CD4-positive, alpha-beta T cell (primary cell): Measurements from ENCODE around the gene HSF4. TPM values are rescaled to one million over a fixed set of nuclear protein-coding genes. Genes with fewer than 3 reads are reported as not detected.
A peak's percentile ranks its signal among the peaks of the same experiment; 100 is the strongest.

Experiments
- ATAC-seq: fragments of 200-7000 bp; cut with Tn5 transposase; one replicate; pipeline ENCODE4 v1.10.0; 2022; ENCODE audit warnings: mild to moderate bottlenecking; ENCODE audit not compliant: poor library complexity
- CTCF ChIA-PET: fragments of 350-600 bp; sonication (Branson Sonifier 250); formaldehyde crosslinking; loops from one replicate; lab custom pipeline; 2021; ENCODE audit warnings: antibody characterized with exemption, inconsistent platforms; lab: Charles Lee
- POLR2A ChIA-PET: fragments of 350-600 bp; sonication (Branson Sonifier 250); formaldehyde crosslinking; loops from one replicate; lab custom pipeline; 2021; ENCODE audit warnings: antibody characterized with exemption, inconsistent platforms; lab: Charles Lee
- DNase-seq, 14 experiments: peaks; one replicate each; pipeline ENCODE4 v3.0.0-alpha.2; 2013 to 2020; ENCODE audit warnings: mixed read lengths in 2 of 14
- H3K27ac ChIP-seq, 2 donors: one replicate each; pipeline versions ENCODE4 v1.5.1 to v1.7.0; 2013; ENCODE audit warnings: low read length in 2 of 2, low read depth in 1 of 2, mild to moderate bottlenecking in 1 of 2
- H3K27me3 ChIP-seq, 2 experiments: 1 replicate in 1 of 2; 2 replicates in 1 of 2; pipeline versions ENCODE4 v1.6.1 to v1.7.0; 2013; ENCODE audit warnings: low read length in 2 of 2, control low read depth in 1 of 2, mild to moderate bottlenecking in 1 of 2, moderate library complexity in 1 of 2; ENCODE audit not compliant: insufficient read depth in 2 of 2, control insufficient read depth in 1 of 2
- H3K36me3 ChIP-seq: one replicate; pipeline ENCODE4 v1.6.1; 2013; ENCODE audit warnings: low read length, control low read depth; ENCODE audit not compliant: insufficient read depth
- H3K4me1 ChIP-seq: one replicate; pipeline ENCODE4 v1.6.1; 2013; ENCODE audit warnings: low read length, control low read depth; ENCODE audit not compliant: insufficient read depth
- H3K4me3 ChIP-seq: one replicate; pipeline ENCODE4 v1.5.1; 2013; ENCODE audit warnings: mild to moderate bottlenecking, low read length, moderate library complexity
- H3K9me3 ChIP-seq, 2 experiments: 1 replicate in 1 of 2; 2 replicates in 1 of 2; pipeline versions ENCODE4 v1.6.1 to v1.7.0; 2013; ENCODE audit warnings: low read length in 2 of 2, mild to moderate bottlenecking in 2 of 2, control low read depth in 1 of 2, moderate library complexity in 1 of 2; ENCODE audit not compliant: control insufficient read depth in 1 of 2, insufficient read depth in 1 of 2
- H3K27ac Mint-ChIP-seq: one replicate; pipeline ENCODE4 v1.8.0; 2020; ENCODE audit warnings: mixed read lengths
- H3K27me3 Mint-ChIP-seq: one replicate; pipeline ENCODE4 v1.8.0; 2021; ENCODE audit warnings: mixed read lengths
- H3K36me3 Mint-ChIP-seq: one replicate; pipeline ENCODE4 v1.8.0; 2021; ENCODE audit warnings: low read depth, mixed read lengths
- H3K4me1 Mint-ChIP-seq: one replicate; pipeline ENCODE4 v1.8.0; 2021; ENCODE audit warnings: low read depth, mixed read lengths
- H3K4me3 Mint-ChIP-seq: one replicate; pipeline ENCODE4 v1.8.0; 2020; ENCODE audit warnings: mild to moderate bottlenecking, mixed read lengths
- H3K9me3 Mint-ChIP-seq: one replicate; pipeline ENCODE4 v1.8.0; 2020; ENCODE audit warnings: mixed read lengths
- intact Hi-C, 2 experiments: fragments of 100-400 bp; cut with DNase I in 1 of 2; cut with micrococcal nuclease in 1 of 2; formaldehyde crosslinking; loops; one replicate each; pipeline versions ENCODE4 v1.15.1 to v1.9.0; 2023 to 2025; cut with DNase I, micrococcal nuclease
- total RNA-seq, 174 experiments: library from RNA in 2 of 174; stranded (reverse) in 2 of 174; gene quantifications; one replicate each; pipeline ENCODE4 v1.2.3 and lab custom pipeline; 2021 to 2026
- TF ChIP-seq, protein P1 (sequence below): fragments of 200-600 bp; IDR thresholded peaks from one replicate; pipeline ENCODE4 v1.8.0; 2022; ENCODE audit warnings: antibody characterized with exemption, mild to moderate bottlenecking

Gene HSF4
- total RNA-seq, 2 experiments from 2014 or later, result 19.7 to 26.1 TPM

- H3K4me3 Mint-ChIP-seq, result peak overlapping the region; percentile 95
- H3K27ac ChIP-seq, result peak overlapping the region; percentile 81 to 98
- H3K27ac Mint-ChIP-seq, result peak overlapping the region; percentile 95
- H3K9me3 ChIP-seq, result no peaks in the 10 kb centered on the region
- no peaks in the 10 kb centered on the region for H3K36me3 ChIP-seq
- peaks cover 8 to 10% of the 10 kb centered on the region in 2 experiments for H3K27me3 ChIP-seq
- peaks cover 60% of the 10 kb centered on the region for H3K4me1 Mint-ChIP-seq
- peaks cover 20% of the 10 kb centered on the region for H3K36me3 Mint-ChIP-seq
- peaks cover 85% of the 10 kb centered on the region for H3K4me1 ChIP-seq
- H3K27me3 Mint-ChIP-seq, result peaks cover 21% of the 10 kb centered on the region
- ChIA-PET CTCF (interaction anchor here (1.0 to 3.8 kb wide), 4 partner anchors 18 to 143 kb away, joined by 4 to 43 read pairs (median 10); no protein-coding TSS in a partner anchor), POLR2A (interaction anchor here (0.8 to 4.7 kb wide), 10 partner anchors 7 to 139 kb away, joined by 3 to 44 read pairs (median 6); partner anchors contain the start of genes B3GNT9, CBFB and NOL3)
- TF ChIP-seq, protein P1, sequence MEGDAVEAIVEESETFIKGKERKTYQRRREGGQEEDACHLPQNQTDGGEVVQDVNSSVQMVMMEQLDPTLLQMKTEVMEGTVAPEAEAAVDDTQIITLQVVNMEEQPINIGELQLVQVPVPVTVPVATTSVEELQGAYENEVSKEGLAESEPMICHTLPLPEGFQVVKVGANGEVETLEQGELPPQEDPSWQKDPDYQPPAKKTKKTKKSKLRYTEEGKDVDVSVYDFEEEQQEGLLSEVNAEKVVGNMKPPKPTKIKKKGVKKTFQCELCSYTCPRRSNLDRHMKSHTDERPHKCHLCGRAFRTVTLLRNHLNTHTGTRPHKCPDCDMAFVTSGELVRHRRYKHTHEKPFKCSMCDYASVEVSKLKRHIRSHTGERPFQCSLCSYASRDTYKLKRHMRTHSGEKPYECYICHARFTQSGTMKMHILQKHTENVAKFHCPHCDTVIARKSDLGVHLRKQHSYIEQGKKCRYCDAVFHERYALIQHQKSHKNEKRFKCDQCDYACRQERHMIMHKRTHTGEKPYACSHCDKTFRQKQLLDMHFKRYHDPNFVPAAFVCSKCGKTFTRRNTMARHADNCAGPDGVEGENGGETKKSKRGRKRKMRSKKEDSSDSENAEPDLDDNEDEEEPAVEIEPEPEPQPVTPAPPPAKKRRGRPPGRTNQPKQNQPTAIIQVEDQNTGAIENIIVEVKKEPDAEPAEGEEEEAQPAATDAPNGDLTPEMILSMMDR, result no peak
- H3K9me3 Mint-ChIP-seq, result no peaks in the 10 kb centered on the region
- intact Hi-C loops, result no loop called here
- H3K4me3 ChIP-seq, result peak overlapping the region; percentile 100
- no peak for ATAC-seq
- peak in 1 of 14 experiments; percentile 9 for DNase-seq
Measured at GRCh38 chr16:67157106-67157748, 7.3 kb upstream of the HSF4 start.

DNA sequence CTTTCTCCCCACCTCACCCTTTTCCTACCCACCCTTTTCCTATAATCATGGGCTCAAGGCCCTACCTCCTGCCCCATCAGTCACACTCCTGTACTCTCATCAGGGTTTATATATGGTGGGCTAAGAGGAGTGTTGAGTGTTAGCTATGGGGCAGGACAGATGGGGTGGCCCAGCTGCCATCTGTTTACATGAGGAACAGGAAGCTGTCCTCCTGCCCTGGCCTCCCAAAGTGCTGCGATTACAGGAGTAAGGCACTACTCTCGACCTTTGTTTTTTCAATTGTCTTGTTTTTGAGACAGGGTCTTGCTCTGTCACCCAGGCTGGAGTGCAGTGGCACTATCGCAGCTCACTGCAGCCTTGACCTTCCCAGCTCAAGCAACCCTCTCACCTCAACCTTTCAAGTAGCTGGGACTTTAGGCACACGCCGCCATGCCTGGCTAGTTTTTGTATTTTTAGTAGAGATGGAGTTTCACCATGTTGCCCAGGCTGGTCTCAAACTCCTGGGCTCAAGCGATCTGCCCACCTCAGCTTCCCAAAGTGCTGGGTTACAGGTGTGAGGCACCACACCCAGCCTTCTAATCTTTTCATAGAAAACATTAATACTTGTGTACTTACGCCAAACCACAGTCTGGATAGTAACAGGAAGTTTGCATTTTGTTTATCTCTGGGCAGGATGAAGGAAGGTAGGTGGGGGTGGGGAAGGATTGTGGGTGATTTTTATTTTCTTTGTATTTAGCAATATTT, 6.5 kb upstream of the HSF4 start:
- H3K27me3 Mint-ChIP-seq, result peaks cover 25% of the 10 kb centered on the region
- Histone ChIP-seq H3K9me3 (peaks cover 0 to 3% of the 10 kb centered on the region in 2 experiments), H3K36me3 (no peaks in the 10 kb centered on the region), H3K27ac (peak overlapping the region; percentile 81 to 98), H3K27me3 (peaks cover 12 to 18% of the 10 kb centered on the region in 2 experiments), H3K4me1 (peaks cover 90% of the 10 kb centered on the region), H3K4me3 (peak overlapping the region; percentile 100)
- peaks cover 20% of the 10 kb centered on the region for H3K36me3 Mint-ChIP-seq
- peak overlapping the region; percentile 95 for H3K4me3 Mint-ChIP-seq
- ChIA-PET CTCF (interaction anchor here (0.5 to 4.0 kb wide), 6 partner anchors 17 to 144 kb away, joined by 3 to 43 read pairs (median 10); no protein-coding TSS in a partner anchor), POLR2A (interaction anchor here (0.7 to 5.5 kb wide), 18 partner anchors 8 to 173 kb away, joined by 3 to 51 read pairs (median 5); partner anchors contain the start of genes B3GNT9, CBFB, MATCAP1 and NOL3)
- ATAC-seq, result no peak
- DNase-seq, result peak in 3 of 14 experiments; percentile 61 to 82 (median 65)
- TF ChIP-seq, protein P1, result no peak
- peak overlapping the region; percentile 95 for H3K27ac Mint-ChIP-seq
- peaks cover 59% of the 10 kb centered on the region for H3K4me1 Mint-ChIP-seq
- intact Hi-C loops, result loop anchor here in 1 of 2 experiments (1.0 to 2.0 kb wide), 2 partner anchors 49 to 86 kb away; partner anchors contain the start of gene PHAF1
- no peaks in the 10 kb centered on the region for H3K9me3 Mint-ChIP-seq
